NCI-H2171 (cell line): ENCODE measurements around the gene MED13.
"Not testable (repeated sequence)": the region's sequence is repeated elsewhere in the genome, so short reads cannot be mapped to it uniquely, and the experiment has no call there.

Experiments
- DNase-seq: peaks from one replicate; lab custom pipeline; 2025; lab: John Stamatoyannopoulos, UW

The MED13 gene

DNA sequence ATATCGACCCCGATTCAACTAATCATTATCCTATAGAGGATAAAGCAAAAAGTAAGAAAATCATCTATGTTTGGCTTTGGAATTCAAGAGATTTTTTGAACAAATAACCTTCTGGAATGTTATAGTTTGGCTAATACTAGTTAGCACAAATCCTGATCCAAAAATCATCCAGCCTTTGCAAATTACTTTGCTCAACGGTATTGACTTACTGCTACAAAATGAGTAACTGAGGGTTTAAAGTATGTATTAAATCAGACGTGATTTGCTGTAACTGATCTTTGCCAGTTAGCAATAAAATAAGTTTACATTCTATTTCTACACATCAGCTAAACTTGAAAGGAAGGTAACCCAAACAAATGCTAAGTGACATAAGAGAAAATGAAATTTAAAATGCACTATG, 6.5 kb downstream of the MED13 start:
- DNase-seq = no peak

DNA sequence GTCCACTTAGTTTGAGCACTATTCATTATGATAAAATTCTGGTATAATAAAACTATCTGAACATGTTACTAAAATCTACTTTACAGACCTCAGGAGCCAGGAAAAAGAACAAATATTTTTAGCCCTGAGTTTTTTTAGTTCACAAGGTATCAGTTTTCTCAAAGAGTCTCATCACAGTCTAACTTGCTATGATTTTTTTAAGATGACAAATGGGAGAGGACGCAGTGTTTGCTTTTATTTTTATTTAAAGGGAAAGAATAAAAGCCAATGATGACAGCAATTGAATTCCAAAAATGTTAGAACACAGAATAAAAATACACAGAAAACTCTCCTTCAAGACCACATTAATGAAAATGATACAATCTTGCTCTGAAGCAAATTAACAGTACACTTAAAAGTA, 7.4 kb downstream of the MED13 start:
- no peak for DNase-seq

DNA sequence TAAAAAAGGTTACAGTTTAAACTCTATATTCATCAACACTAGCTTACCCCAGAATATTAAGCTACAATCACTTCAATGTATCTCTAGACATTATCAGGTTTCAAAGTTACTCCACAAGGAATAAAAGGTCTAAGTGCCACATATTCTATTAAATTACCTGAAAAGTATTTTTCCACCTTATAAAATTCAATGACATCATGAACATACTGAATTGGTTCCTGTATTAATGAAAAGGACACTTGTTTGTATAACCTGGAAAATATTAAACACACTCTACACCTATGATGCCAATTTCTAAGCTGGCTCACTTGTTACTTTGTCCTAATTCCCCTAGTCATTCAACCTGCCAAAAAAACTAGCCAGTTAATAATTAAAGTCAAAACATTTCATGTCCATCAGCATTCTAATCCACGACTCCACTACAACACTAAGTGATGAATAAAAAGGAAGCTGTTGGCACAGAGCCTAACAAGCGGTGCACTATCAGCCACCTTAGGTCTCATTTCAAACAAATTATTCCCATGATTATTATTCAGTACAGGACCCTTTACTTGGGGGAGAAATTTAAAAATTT, 12.2 kb downstream of the MED13 start:
- no peak for DNase-seq

DNA sequence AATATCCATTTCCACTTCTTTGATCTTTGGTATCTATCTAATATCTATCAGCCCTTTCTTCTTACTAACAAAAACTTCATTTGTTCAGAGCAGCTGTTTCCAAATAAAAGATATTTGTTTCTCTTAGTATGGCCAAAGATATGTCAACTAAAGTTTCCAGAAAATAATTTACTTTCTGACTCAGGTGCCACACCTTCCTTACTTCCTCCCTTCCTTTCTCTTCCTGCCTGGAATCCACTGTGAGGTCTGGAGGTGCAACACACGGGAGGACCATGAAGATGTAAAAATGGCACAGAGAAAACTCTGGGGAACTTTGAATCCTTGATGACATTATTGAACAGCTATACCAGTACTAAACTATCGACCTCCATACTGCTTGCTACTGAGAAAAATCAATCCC, 14.0 kb downstream of the MED13 start:
- no peak for DNase-seq

DNA sequence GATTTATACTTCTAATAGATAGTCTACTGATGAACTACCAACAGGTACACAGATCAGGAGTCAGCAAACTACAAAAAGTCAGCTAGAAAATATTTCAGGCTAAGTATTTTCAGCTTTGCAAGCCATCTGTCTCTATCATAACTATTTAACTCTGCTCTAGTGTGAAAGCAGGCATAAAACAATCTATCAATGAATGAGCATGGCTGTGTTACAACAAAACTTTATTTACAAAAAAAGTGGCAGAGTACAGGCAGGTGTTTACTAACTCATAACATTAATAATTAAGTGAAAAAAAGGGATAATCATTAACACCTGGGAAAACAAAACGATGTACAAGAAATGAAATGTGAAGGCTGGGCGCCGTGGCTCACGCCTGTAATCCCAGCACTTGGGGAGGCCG, 15.8 kb downstream of the MED13 start:
- no peak for DNase-seq

- DNase-seq = no peak
These were observed 16.8 kb downstream of the MED13 start for GRCh38 chr17:62048262-62048661.

GRCh38 chr17:62045517-62045916, 19.6 kb downstream of the MED13 start:
- DNase-seq = no peak

DNA sequence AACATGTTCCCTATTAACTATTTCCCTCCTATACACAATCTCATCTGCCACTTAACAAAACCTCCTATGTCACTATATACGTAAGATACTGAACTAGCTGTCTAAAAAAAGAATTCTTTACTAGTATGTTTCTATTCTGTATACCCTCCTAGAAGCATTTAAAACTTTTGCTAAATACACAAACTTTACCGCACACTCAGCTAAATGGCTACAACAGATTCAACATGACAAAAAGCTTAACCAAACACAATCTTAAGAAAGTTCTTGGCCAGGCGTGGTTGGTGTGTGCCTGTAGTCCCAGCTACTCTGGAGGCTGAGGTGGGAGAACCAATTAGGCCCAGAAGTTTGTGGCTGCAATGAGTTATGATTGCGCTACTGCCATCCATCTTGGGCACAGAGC, 20.0 kb downstream of the MED13 start:
- no peak for DNase-seq

DNA sequence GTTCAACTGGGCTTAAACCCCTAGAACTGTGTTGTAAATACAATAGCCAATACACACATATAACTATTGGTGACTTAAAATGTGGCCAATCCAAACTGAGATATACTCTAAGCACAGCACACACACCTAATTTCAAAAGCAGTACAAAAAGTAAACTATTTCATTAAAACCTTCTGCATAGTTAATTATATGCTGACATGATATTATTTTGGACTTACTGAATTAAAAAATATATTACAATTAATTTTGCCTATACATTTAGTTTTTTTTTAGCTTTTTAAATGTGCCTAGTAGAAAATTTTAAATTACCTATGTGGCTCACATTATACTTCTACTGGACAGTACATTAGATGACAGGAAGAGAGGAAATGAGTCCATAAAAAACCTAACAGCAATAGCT, 21.5 kb downstream of the MED13 start:
- DNase-seq = no peak

DNA sequence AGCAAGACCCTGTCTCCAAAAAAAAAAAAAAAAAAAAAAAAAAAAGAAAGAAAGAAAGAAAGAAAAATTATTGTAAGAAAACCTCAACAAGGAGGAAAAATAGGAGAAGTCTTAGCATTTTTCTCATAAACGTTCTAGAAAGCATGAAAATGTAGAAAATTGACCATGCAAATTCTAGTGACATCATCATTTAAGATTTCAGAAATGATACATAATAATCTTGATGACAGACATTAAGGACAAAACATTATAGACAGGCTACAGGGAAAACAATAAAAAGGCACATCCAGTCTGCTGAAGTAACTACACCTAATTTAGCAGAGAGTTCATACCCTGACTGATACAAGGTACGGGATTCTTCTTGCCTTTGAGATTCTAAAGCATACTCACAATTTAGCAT, 21.9 kb downstream of the MED13 start:
- no peak for DNase-seq

DNA sequence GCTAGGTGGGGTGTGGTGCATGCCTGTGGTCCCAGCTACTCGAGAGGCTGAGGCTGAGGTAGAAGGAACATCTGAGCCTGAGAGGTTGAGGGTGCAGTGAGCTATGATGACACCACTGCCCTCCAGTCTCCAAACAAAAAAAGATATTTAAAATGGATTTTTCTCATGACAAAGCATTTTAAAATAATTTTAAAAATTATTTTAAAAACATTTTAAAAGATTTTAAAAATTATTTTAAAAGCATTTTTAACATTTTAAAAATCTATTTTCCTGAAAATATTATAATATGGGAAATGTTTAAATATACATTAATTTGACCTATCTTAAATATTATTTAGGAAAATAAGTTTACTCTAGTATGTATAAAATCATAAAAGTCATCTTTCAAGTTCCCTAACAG, 26.8 kb downstream of the MED13 start:
- DNase-seq = no peak

GRCh38 chr17:62033317-62033716, 31.8 kb downstream of the MED13 start:
- no peak for DNase-seq

- DNase-seq = no peak
These were observed 32.6 kb downstream of the MED13 start for GRCh38 chr17:62032480-62032879.

GRCh38 chr17:62030264-62030663, 34.8 kb downstream of the MED13 start:
- no peak for DNase-seq

GRCh38 chr17:62024866-62025265, 40.2 kb downstream of the MED13 start:
- DNase-seq = no peak

DNA sequence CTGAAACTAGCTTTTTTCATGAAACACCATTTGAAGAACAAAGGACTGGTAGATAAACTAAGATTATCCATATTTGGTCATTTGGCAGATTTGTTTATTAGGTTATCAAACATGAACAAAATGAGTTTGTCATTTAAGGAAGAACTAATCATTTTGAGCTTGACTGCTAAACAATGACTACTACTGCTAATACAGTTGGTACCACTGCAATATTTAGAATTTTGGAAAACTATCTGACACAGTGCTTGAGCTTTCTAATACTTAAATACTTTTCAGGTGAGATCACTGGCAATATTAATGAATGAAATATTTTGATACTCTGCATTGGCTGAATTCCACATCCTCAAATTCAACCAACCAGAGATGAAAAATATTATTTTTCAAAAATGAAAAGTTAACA, 47.2 kb downstream of the MED13 start:
- DNase-seq = no peak

DNA sequence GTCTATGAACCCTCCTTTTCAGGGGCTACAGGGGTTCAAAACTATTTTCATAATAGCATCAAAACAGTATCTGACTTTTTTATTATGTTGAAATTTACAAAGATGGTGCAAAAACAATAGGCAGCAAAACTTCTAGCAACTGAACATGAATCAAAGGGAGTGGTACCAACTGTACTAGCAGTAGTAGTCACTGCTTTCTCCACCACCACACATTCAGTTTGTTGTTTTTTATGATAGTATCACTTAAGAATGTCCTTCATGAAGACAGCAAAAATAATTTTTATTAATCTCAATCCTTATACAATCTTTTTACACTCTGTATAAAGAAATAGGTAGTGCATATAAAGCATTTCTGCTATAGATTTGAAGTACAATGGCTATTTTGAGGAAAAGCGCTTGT, 47.6 kb downstream of the MED13 start:
- no peak for DNase-seq

- DNase-seq = no peak
These were observed 50.6 kb downstream of the MED13 start for GRCh38 chr17:62014526-62014925.

DNA sequence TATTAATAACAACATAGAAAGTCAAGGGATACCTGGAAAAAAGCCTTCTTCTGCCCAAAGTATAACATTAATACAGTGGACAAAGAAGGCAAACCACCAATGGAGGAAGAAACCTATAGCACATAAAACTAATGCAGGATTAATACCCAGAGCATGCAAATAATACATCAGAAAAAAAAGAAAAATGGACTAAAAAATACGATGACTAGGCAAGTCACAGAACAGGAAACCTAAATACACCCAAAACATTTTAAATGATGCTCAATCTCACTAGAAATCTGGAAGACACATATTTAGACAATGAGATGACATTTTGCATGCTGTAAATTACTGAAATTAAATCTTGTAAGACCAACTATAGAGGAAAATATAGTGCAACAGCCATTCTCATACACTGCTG, 55.9 kb downstream of the MED13 start:
- no peak for DNase-seq

GRCh38 chr17:62008294-62008693, 56.8 kb downstream of the MED13 start:
- DNase-seq = no peak

DNA sequence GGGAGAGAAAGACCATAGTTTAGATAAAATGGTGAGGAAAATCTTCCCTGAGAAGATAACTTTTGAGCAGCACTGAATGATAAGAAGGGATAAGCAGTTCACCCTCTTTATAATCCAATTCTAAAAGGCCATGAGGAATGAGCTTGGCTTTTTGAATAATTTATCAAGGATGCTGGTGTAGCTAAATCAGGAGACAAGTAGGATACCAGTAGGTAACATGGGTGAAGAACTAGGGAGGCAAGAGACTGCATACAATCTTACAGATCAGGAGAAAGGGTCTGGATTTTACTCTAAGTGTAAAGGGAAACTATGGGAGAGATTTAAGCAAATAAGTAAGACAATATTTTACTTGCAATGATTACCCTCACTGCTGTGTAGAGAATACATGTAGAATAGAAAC, 60.7 kb downstream of the MED13 start:
- no peak for DNase-seq

DNA sequence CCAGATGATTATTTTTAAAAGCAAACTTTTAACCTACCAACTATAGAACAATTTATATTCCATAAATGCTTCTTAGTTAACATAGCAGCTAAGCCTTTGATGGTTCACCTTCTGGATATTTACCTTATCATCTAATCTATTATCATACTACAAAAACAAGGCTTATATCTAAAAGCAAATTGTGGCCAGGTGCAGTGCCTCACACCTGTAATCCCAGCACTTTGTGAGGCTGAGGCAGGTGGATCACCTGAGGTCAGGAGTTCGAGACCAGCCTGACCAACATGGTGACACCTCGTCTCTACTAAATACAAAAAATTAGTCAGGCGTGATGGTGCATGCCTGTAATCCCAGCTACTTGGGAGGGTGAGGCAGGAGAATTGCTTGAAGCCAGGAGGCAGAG, 61.9 kb downstream of the MED13 start:
- DNase-seq = not testable (repeated sequence)

- DNase-seq = no peak
These were observed 64.0 kb downstream of the MED13 start for GRCh38 chr17:62001105-62001504.

DNA sequence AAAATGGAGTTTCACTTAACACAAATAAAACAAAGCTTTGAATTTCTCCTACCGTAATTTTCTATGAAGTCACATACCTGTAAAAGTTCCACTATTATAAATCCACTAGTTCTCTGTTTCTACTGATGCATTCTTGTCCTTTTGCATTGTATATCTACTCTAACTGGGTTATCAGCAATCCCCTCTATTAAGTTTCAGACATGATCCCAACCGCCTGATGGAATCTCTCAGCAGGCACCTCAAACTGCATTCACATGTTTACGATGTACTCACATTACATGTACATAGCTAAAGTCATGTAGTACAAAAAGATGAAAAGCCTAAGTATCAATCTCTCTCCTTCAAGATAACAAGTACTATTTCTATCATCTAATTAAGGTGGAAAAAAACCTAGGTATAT, 64.9 kb downstream of the MED13 start:
- no peak for DNase-seq

- not testable (repeated sequence) for DNase-seq
These were observed 66.5 kb downstream of the MED13 start for GRCh38 chr17:61998534-61998933.
